ENCODE results near the gene UBE2QL1.

Gene UBE2QL1

GRCh38 chr5:6472792-6473191 is 24.1 kb downstream of the UBE2QL1 start:
- DNase-seq (ENCODE audit: low read depth) = no peak
- no peak overlapping the region for H3K4me3 ChIP-seq (ENCODE audit: low read depth, low read length)
- TF ChIP-seq CTCF (IDR thresholded peaks at IDR 0.05; ENCODE audit: insufficient read depth, low read depth, low read length, missing control alignments) = no peak

- TF ChIP-seq CTCF (IDR thresholded peaks at IDR 0.05; ENCODE audit: insufficient read depth, low read depth, low read length, missing control alignments) = no peak
- no peak overlapping the region for H3K4me3 ChIP-seq (ENCODE audit: low read depth, low read length)
- DNase-seq (ENCODE audit: low read depth) = no peak
Observed at GRCh38 chr5:6473284-6473683, 24.6 kb downstream of the UBE2QL1 start.

GRCh38 chr5:6475626-6476312 is 27.1 kb downstream of the UBE2QL1 start:
- no peak overlapping the region for H3K4me3 ChIP-seq (ENCODE audit: low read depth, low read length)
- DNase-seq (ENCODE audit: low read depth) = no peak
- TF ChIP-seq CTCF (IDR thresholded peaks at IDR 0.05; ENCODE audit: insufficient read depth, low read depth, low read length, missing control alignments) = no peak

- H3K4me3 ChIP-seq (ENCODE audit: low read depth, low read length) = no peak overlapping the region
- DNase-seq (ENCODE audit: low read depth) = no peak
- no peak for TF ChIP-seq CTCF (IDR thresholded peaks at IDR 0.05; ENCODE audit: insufficient read depth, low read depth, low read length, missing control alignments)
Observed at GRCh38 chr5:6476313-6476661, 27.6 kb downstream of the UBE2QL1 start.

- no peak for TF ChIP-seq CTCF (IDR thresholded peaks at IDR 0.05; ENCODE audit: insufficient read depth, low read depth, low read length, missing control alignments)
- DNase-seq (ENCODE audit: low read depth) = no peak
- H3K4me3 ChIP-seq (ENCODE audit: low read depth, low read length) = no peak overlapping the region
Observed at GRCh38 chr5:6478793-6479192, 30.1 kb downstream of the UBE2QL1 start.

GRCh38 chr5:6480133-6481051 is 31.7 kb downstream of the UBE2QL1 start:
- DNase-seq (ENCODE audit: low read depth) = peak; percentile 86
- H3K4me3 ChIP-seq (ENCODE audit: low read depth, low read length) = no peak overlapping the region
- TF ChIP-seq CTCF (IDR thresholded peaks at IDR 0.05; ENCODE audit: insufficient read depth, low read depth, low read length, missing control alignments) = no peak

Data from GM12865 (cell line).